ENCODE results near the gene MFSD2A.
A peak's percentile ranks its signal among the peaks of the same experiment; 100 is the strongest.
"Not testable (repeated sequence)": the region's sequence is repeated elsewhere in the genome, so short reads cannot be mapped to it uniquely, and the experiment has no call there.

The MFSD2A gene

GRCh38 chr1:39969531-39970270 lies 14.8 kb downstream of the MFSD2A start:
- DNase-seq = no peak

GRCh38 chr1:39970274-39970673 lies 15.3 kb downstream of the MFSD2A start:
- DNase-seq = no peak

- no peak for DNase-seq
These were observed 16.2 kb downstream of the MFSD2A start for GRCh38 chr1:39971138-39971537.

GRCh38 chr1:39973503-39974135 lies 18.7 kb downstream of the MFSD2A start:
- DNase-seq = peak; percentile 67

- no peak for DNase-seq
These were observed 21.8 kb downstream of the MFSD2A start for GRCh38 chr1:39976732-39977131.

GRCh38 chr1:39977202-39977601 lies 22.3 kb downstream of the MFSD2A start:
- DNase-seq = peak; percentile 44

- DNase-seq = no peak
These were observed 24.7 kb downstream of the MFSD2A start for GRCh38 chr1:39979654-39980053.

- no peak for DNase-seq
These were observed 25.8 kb downstream of the MFSD2A start for GRCh38 chr1:39980555-39981313.

- no peak for DNase-seq
These were observed 26.4 kb downstream of the MFSD2A start for GRCh38 chr1:39981385-39981784.

- DNase-seq = peak; percentile 92
These were observed 27.0 kb downstream of the MFSD2A start for GRCh38 chr1:39981945-39982344.

- not testable (repeated sequence) for DNase-seq
These were observed 29.5 kb downstream of the MFSD2A start for GRCh38 chr1:39984480-39984879.

GRCh38 chr1:39984951-39985350 lies 30.0 kb downstream of the MFSD2A start:
- no peak for DNase-seq

- DNase-seq = no peak
These were observed 32.9 kb downstream of the MFSD2A start for GRCh38 chr1:39987869-39988268.

- no peak for DNase-seq
These were observed 33.8 kb downstream of the MFSD2A start for GRCh38 chr1:39988618-39989343.

GRCh38 chr1:39990428-39990827 lies 35.5 kb downstream of the MFSD2A start:
- no peak for DNase-seq

- DNase-seq = peak; percentile 48
These were observed 37.3 kb downstream of the MFSD2A start for GRCh38 chr1:39992234-39992633.

- no peak for DNase-seq
These were observed 37.9 kb downstream of the MFSD2A start for GRCh38 chr1:39992888-39993287.

- DNase-seq = no peak
These were observed 41.0 kb downstream of the MFSD2A start for GRCh38 chr1:39995973-39996393.

- peak; percentile 24 for DNase-seq
These were observed 41.6 kb downstream of the MFSD2A start for GRCh38 chr1:39996396-39997004.

GRCh38 chr1:40001456-40001855 lies 46.5 kb downstream of the MFSD2A start:
- DNase-seq = no peak

GRCh38 chr1:40003156-40004093 lies 48.5 kb downstream of the MFSD2A start:
- no peak for DNase-seq

Data from fibroblast of upper back skin (primary cell).